ENCODE measurements around the gene CPZ. TPM values are rescaled to one million over a fixed set of nuclear protein-coding genes. Genes with fewer than 3 reads are reported as not detected.

Gene CPZ
- total RNA-seq, 6 experiments from 2014 or later = 1.9 to 3.5 (median 2.5) TPM

DNA sequence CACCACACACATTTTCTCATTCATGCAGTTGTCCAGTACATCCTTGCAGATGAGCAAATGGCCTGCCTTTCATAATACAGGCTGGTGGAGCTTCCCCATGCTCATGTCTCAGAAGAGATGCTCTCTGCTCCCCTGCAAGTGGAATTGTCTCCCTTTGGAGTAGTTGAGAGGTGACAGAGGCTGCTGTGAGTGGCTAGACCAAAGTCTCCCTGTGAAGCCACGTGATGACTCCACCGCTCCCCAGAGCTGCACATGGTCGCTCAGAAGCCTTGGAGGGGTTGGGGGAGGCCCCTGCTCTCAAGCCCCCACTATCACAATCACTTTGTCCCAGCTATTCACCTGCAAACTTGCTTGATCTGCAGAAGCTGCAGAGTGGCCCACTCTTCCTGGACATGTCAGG is 13.8 kb upstream of the CPZ start:
- H3K4me1 Mint-ChIP-seq (ENCODE audit: low read depth) = no peaks in the 10 kb centered on the region
- H3K36me3 Mint-ChIP-seq (ENCODE audit: low read depth) = no peaks in the 10 kb centered on the region
- no peak overlapping the region for H3K27ac Mint-ChIP-seq
- TF ChIP-seq, protein P1, sequence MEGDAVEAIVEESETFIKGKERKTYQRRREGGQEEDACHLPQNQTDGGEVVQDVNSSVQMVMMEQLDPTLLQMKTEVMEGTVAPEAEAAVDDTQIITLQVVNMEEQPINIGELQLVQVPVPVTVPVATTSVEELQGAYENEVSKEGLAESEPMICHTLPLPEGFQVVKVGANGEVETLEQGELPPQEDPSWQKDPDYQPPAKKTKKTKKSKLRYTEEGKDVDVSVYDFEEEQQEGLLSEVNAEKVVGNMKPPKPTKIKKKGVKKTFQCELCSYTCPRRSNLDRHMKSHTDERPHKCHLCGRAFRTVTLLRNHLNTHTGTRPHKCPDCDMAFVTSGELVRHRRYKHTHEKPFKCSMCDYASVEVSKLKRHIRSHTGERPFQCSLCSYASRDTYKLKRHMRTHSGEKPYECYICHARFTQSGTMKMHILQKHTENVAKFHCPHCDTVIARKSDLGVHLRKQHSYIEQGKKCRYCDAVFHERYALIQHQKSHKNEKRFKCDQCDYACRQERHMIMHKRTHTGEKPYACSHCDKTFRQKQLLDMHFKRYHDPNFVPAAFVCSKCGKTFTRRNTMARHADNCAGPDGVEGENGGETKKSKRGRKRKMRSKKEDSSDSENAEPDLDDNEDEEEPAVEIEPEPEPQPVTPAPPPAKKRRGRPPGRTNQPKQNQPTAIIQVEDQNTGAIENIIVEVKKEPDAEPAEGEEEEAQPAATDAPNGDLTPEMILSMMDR (IDR thresholded peaks at IDR 0.05) = no peak
- DNase-seq = no peak
- no peak overlapping the region for H3K4me3 Mint-ChIP-seq
- H3K27me3 Mint-ChIP-seq (ENCODE audit: insufficient read depth) = peaks cover 32% of the 10 kb centered on the region
- no peaks in the 10 kb centered on the region for H3K9me3 Mint-ChIP-seq

DNA sequence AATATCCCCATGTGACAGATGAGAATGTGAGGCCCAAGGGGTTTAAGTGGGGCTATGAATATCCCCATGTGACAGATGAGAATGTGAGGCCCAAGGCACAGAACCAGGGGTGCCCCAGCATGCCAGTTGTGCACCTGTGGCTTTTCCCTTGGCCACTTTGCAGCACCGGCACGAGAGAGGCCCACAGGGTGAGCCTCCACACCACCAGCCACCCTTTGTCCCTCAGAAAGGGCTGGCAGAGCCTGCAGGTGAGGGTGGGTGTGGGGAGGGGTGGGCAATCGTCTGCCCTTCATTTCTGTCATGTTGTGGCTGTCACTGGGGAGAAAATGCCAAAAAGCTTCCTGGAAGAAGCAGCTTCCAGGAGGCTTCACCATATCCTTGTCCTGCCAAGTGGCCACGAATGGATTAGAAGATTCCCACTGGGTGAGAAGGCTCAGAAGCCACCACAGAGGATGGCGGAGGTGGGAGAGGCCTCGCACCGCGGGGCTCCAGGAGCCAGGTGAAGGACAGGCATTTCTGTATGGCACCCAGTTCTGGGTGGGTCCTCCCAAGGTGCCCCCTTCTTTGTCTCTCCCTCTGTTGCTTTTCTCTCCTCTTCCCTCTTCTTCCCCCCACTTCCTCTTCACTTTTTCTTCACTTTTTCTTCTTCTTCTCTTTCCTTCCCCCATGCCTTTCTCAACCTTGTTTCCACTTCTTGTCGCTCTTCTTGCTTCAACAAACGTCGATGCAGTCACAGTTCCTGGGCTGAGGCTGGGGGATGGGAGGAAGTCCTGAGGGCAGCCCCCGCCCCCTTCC is 12.8 kb upstream of the CPZ start:
- peaks cover 42% of the 10 kb centered on the region for H3K27me3 Mint-ChIP-seq (ENCODE audit: insufficient read depth)
- no peak overlapping the region for H3K4me3 Mint-ChIP-seq
- no peaks in the 10 kb centered on the region for H3K9me3 Mint-ChIP-seq
- H3K4me1 Mint-ChIP-seq (ENCODE audit: low read depth) = no peaks in the 10 kb centered on the region
- H3K27ac Mint-ChIP-seq = no peak overlapping the region
- H3K36me3 Mint-ChIP-seq (ENCODE audit: low read depth) = no peaks in the 10 kb centered on the region
- TF ChIP-seq, protein P1 (IDR thresholded peaks at IDR 0.05) = no peak
- DNase-seq = no peak

DNA sequence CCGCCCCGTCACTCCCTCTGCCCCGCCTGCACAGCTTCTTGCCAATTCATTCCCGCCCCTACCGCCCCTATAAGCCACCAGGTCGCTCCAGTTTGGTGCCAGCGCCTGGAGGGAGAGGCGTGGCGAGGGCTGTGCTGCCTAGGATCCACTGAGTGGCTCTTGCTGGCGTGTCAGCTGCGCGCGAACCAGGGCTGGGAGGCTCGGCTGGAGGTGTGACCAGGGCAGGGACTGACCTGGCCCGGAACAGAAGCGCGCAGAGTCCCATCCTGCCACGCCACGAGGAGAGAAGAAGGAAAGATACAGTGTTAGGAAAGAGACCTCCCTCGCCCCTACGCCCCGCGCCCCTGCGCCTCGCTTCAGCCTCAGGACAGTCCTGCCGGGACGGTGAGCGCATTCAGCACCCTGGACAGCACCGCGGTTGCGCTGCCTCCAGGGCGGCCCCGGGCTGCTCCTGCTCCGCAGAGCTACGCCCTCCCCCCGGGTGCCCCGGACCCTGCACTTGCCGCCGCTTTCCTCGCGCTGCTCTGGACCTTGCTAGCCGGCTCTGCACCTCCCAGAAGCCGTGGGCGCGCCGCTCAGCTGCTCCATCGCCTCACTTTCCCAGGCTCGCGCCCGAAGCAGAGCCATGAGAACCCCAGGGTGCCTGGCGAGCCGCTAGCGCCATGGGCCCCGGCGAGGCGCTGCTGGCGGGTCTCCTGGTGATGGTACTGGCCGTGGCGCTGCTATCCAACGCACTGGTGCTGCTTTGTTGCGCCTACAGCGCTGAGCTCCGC is 12.1 kb upstream of the CPZ start, which contains the start of gene GPR78:
TSS of gene GPR78 (plus strand) at position 72 of the 773 bp plus-strand sequence. CDS start at position 663, 591 bp downstream.
- no peaks in the 10 kb centered on the region for H3K36me3 Mint-ChIP-seq (ENCODE audit: low read depth)

DNA sequence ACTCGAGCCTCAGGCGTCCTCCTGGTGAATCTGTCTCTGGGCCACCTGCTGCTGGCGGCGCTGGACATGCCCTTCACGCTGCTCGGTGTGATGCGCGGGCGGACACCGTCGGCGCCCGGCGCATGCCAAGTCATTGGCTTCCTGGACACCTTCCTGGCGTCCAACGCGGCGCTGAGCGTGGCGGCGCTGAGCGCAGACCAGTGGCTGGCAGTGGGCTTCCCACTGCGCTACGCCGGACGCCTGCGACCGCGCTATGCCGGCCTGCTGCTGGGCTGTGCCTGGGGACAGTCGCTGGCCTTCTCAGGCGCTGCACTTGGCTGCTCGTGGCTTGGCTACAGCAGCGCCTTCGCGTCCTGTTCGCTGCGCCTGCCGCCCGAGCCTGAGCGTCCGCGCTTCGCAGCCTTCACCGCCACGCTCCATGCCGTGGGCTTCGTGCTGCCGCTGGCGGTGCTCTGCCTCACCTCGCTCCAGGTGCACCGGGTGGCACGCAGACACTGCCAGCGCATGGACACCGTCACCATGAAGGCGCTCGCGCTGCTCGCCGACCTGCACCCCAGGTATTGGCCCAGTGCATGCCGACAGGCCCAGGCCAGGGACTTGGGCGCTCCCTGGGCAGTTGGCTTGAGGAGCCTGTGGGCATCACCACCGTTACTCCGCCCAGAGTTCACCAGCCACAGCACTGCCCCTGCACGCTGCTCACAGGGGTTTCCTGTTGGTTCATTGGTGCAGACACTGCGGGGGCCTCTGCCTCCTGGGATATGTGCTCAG is 11.3 kb upstream of the CPZ start:
- H3K4me1 Mint-ChIP-seq (ENCODE audit: low read depth) = no peaks in the 10 kb centered on the region
- peaks cover 46% of the 10 kb centered on the region for H3K27me3 Mint-ChIP-seq (ENCODE audit: insufficient read depth)
- no peaks in the 10 kb centered on the region for H3K36me3 Mint-ChIP-seq (ENCODE audit: low read depth)
- TF ChIP-seq, protein P1 (IDR thresholded peaks at IDR 0.05) = no peak
- no peak overlapping the region for H3K27ac Mint-ChIP-seq
- no peaks in the 10 kb centered on the region for H3K9me3 Mint-ChIP-seq
- no peak for DNase-seq
- H3K4me3 Mint-ChIP-seq = no peak overlapping the region

More for the DNA sequence above, 12.1 kb upstream of the CPZ start, which contains the start of gene GPR78:
- DNase-seq = no peak
- H3K4me3 Mint-ChIP-seq = no peak within 1 kb of the TSS
- no peaks in the 10 kb centered on the region for H3K4me1 Mint-ChIP-seq (ENCODE audit: low read depth)
- H3K27me3 Mint-ChIP-seq (ENCODE audit: insufficient read depth) = peaks cover 46% of the 10 kb centered on the region
- H3K9me3 Mint-ChIP-seq = no peaks in the 10 kb centered on the region
- TF ChIP-seq, protein P1 (IDR thresholded peaks at IDR 0.05) = no peak
- no peak within 1 kb of the TSS for H3K27ac Mint-ChIP-seq

DNA sequence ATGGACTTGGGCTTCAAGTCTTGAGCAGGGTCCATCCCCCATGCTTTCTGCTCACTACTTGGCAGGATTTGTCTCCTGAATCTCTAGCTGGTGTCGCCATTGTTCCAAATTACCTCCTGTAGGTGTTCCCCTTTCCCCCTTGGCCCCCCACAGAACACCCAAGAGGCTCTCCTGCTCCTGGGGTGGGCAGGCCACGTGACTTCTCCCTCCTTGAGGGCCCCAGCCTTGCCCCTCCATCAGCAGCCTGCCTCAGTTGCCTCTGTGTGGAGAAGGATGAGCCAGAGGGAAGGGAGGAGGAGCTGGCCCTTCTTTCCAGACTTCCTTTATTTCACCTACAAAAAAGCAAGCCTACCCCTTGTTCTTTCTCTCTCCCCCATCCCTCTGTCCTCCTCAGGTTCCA is 10.5 kb upstream of the CPZ start:
- TF ChIP-seq, protein P1 (IDR thresholded peaks at IDR 0.05) = no peak
- H3K4me1 Mint-ChIP-seq (ENCODE audit: low read depth) = no peaks in the 10 kb centered on the region

More for the DNA sequence above, 10.5 kb upstream of the CPZ start:
- DNase-seq = no peak
- Mint-ChIP-seq H3K9me3 (no peaks in the 10 kb centered on the region), H3K27me3 (ENCODE audit: insufficient read depth) (peaks cover 52% of the 10 kb centered on the region), H3K36me3 (ENCODE audit: low read depth) (no peaks in the 10 kb centered on the region), H3K4me3 (no peak overlapping the region), H3K27ac (no peak overlapping the region)
